ENCODE measurements around the gene SYNE1.
"Not testable (repeated sequence)": the region's sequence is repeated elsewhere in the genome, so short reads cannot be mapped to it uniquely, and the experiment has no call there.

Gene SYNE1

DNA sequence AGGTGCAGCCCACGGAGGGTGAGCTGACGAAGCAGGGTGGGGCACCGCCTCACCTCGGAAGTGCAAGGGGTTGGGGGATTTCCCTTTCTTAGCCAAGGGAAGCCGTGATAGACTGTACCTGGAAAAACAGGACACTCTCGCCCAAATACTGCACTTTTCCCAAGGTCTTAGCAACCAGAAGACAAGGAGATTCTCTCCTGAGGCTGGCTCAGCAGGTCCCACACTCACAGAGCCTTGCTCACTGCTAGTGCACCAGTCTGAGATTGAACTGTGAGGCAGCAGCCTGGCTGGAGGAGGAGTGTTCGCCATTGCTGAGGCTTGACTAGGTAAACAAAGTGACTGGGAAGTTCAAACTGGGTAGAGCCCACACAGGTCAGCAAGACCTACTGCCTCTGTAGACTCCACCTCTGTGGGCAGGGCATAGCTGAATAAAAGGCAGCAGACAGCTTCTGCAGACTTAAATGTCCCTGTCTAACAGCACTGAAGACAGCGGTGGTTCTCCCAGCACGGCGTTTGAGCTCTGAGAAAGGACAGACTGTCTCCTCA lies 28.0 kb downstream of the SYNE1 start:
- no peak for DNase-seq

GRCh38 chr6:152605941-152606340 lies 31.2 kb downstream of the SYNE1 start:
- no peak for DNase-seq

GRCh38 chr6:152605342-152605741 lies 31.8 kb downstream of the SYNE1 start:
- DNase-seq, result no peak

DNA sequence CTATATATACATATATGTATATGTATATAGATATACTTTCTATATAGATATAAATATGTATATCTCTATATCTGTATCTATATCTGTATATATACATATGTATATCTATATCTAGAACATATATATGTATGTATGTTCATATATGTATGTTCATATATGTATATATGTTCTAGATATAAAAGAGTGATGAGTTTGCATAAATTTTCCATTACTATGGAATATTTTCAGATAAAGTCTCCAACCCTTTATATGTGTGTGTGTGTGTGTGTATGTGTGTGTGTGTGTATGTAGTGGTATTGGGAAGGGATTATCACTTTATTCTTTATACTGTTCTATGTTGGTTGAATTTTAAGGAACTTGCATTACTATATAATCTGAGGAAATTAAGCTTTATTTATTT lies 33.3 kb downstream of the SYNE1 start:
- no peak for DNase-seq

DNA sequence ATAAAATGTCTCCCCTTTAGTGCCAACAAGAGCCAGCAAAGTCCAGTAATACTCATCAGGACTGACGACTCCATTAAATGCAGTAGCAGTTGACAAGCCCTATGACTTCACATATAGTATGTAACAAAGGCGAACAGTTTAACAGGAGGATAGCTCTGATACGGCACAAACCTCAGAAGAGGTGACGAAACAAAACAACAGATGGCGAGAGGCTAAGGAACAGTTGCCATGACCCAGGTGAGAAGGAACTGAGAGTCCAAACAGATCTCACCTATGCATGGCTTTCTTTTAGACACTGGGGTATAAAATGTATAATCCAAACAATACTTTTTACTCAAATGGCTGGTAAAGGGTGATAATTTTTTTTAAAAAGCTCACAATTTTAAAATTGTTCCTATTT lies 37.1 kb downstream of the SYNE1 start:
- no peak for DNase-seq

DNA sequence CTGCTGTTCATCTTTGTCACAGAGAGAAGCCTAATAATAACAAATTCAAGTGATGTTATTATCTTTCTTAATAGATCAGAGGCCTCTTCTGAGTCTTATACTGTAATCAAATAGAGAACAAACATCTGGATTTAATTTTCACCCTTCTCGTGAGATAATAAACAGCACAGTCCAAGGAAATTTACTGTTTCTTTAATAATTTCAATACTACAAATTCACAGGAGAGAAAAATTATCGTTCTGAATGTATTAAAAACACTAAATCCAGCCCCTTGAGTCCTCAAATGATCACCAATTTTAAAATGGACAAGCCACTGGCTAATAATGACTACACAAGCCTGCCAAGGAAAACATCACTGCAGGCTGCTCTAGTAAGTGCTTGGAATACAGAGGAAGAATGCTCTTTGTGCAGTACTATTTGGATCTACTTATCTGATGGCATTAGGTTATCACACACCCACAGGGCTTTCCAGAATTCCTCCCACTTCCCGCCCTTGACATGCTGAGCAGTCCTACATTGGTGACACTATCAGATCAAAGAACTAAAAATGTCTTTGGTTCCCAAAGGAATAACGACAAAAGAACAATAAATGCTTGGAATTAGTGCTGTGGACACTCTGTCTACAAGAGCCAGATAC lies 38.1 kb downstream of the SYNE1 start:
- no peak for DNase-seq

- no peak for DNase-seq
These were observed 38.7 kb downstream of the SYNE1 start for GRCh38 chr6:152598421-152598820.

GRCh38 chr6:152596726-152597125 lies 40.4 kb downstream of the SYNE1 start:
- DNase-seq, result no peak

DNA sequence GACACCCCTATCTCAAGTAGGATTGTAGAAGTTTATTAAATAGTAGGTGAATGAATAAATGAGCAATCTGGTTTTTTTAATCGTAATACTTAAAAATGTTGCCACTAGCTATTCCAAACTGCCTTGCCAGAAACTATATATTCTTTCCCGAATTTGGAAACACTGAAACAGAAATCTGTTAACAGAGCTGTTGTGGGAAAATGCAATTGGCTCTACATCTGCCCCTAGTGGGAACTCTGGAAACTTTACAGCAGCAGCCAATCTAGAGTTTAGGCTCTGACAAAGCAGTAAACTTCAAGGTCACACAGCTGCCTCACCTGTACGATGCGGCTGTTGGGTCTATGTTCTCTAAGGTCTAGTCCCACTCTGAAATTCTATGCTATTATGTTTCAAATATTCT lies 41.7 kb downstream of the SYNE1 start:
- DNase-seq, result no peak

DNA sequence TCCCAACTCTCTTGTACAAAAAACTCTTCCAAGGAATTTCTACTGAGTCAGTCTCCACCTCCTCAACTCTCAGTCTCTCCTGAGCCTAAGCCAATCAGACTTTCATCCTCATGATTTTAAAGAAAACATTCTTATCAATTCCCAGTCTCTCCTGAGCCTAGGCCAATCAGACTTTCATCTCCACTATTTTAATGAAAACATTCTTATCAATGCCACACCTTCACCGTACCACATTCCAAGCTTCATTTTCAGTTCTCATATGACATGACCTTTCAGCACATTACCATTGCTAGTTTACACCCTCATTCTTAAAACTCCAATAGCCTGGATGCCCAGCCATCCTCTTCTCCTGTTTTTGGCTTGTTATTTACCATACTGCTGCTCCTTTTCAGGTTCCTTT lies 42.5 kb downstream of the SYNE1 start:
- no peak for DNase-seq

DNA sequence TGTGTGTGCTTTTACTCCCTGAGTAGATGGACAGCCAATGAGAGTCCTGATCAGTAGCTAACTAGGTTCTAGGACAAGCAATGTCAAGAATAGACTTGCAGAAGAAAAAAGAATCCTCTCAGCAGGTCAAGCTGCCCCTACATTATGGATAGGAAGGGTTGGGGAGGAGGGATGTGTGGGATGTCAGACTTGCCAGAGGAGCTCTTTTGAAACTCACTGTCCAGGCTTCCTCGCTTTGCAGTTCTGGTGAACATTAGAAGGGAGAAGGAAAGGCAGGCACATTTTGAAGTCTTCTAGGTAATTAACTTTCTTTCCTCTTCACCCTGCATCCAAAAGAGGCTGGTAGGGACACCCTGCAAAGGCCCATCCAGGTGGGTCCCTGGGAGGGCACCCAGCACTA lies 48.7 kb downstream of the SYNE1 start:
- no peak for DNase-seq

GRCh38 chr6:152587473-152587872 lies 49.7 kb downstream of the SYNE1 start:
- no peak for DNase-seq

- DNase-seq, result no peak
These were observed 51.9 kb downstream of the SYNE1 start for GRCh38 chr6:152585236-152585635.

GRCh38 chr6:152583888-152584287 lies 53.3 kb downstream of the SYNE1 start:
- no peak for DNase-seq

DNA sequence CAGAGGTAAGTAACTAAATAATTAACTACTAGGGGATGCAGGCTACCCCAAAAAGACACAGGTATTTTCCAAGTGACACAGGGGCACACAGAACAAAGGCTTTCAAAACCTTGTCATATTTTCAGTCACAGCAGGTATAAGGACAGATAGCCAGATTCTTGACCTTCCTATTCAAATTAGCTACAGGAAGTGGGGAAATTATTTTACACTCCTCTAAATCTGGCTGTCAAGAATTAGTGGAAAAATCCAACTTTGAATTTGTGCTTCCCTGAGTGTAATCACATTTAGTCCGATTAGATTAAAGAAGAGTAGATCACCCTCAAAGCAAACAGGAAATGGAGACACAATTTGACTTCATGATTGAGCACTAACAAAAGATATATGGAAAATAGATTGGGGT lies 60.6 kb downstream of the SYNE1 start:
- no peak for DNase-seq

DNA sequence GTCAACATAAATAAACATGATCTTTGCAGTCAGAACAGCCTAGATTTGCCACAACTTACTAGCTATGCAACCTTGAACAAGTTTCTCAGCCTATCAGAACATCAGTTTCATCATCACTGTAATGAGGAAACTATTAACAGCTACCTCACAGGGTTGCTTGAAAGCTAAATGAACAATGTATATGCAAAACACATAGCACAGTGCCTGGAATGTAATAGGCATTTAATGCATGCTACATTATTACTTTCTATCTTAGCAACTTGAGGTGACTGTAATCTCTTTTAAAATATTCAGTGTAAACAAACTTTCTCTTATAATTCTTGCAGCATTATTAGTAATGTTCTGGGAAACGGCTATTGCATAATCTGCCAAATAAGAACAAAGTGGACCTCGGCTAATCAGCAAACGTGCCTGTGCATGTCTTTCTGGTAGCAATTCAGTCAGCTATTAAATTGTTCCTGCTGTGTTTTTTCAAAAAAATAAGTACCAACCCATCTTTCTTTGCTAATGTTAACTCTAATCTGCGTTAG lies 61.5 kb downstream of the SYNE1 start:
- DNase-seq, result no peak

DNA sequence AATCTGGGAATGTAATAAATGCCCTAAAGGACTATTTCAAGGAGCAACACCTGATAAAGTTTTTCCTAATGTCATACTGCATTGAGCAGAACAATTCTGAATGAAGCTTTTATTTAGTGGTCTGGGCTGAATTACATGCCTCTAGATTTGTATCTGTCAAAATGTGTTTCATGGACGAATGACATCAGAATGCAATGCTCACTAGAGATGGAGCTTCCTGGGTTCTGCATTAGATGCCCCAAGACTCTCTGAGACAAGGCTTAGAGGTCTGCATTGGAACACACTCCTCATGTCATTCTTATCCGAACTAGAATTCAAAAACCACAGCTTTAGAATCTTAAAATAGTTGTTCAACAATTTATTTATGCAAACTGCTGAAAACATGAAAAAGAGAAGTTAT lies 62.0 kb downstream of the SYNE1 start:
- DNase-seq, result no peak

DNA sequence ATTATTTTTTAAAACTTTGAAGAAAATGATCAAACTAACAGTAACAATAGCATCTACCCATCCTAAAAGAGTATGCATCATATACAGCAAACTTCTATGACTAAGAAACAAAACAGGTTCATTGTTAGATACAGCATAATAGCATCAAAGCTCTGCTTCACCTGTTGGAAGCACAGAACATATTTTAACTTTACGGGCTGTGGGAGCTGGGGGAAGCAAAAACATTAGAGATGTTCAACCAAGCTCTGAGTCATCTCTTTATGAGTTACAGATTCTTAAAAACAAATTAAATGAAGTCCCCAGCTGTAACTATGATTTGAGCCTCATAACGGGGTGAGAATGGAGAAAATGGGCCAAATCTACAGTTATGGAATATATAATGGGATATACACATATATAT lies 63.4 kb downstream of the SYNE1 start:
- DNase-seq, result no peak

DNA sequence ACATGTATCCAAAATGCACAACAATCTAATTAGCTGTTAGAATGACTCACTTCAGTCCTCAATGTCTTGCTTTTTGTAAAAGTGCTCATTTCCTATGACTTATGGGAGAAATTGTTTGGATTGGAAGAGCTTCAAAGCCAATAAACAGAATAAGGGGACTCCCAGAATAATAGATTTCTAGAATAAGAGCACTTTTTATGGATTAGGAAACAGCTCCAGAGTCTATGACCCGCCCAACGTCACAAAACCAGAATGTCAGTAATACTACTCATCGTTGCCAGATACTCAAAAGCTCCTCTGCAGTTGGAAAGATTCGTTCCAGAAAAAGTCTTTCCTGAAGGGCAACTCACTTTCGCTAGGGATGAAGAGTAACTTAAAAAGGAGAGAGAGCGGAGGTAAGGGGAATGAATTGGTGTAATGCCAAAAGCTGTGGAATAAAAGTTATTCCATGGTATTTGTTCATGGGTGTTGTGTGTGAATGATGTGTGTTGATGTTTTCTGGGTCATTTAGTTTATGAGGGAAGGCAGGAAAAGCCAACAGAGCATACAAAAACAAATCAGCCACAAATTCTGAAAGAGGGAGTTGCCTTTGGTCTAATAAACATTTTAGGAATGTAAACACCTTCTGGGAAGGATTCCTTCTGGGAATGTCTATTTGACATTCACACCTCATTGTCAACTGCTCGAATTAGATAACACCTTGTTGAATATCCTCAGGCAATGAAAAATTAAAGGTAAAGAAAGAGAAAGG lies 64.6 kb downstream of the SYNE1 start:
- DNase-seq, result no peak

GRCh38 chr6:152571943-152572337 lies 65.2 kb downstream of the SYNE1 start:
- no peak for DNase-seq

- no peak for DNase-seq
These were observed 66.1 kb downstream of the SYNE1 start for GRCh38 chr6:152571089-152571488.

DNA sequence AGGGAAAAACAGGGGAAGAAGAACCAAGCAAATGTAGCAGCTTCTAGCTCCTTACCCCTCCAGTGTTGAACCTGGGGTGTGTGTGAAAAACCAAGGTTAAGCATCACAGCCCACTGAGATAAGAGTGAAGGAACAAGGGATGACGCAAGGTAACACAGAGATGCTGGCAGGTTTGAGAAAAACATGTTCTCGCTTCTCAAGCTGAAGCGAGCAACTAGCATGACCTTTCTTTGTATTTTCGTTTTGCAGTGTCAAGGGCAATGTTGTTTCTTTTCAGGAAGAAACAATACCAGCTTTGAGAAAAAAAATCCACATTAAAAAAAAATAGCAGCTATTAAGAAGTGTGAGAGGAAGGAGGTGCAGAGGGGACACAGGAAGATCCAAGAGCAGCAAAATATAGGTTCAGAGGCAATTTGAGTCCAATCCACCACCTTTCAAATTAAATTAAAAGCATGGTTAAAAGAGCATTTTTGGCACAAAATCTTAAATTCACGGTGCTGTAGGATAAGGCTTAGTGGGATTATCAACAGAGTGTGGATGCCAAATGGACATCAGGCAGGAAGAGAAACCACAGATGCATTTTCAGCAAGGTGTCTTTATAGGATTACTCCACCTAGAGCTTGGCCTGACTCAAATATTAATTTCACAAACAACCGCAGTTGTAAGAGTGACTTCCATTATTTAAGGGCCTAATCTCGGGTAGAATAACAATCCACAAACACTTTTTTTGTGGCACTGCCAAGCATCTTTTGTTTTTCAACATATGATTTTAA lies 70.9 kb downstream of the SYNE1 start:
- DNase-seq, result no peak

DNA sequence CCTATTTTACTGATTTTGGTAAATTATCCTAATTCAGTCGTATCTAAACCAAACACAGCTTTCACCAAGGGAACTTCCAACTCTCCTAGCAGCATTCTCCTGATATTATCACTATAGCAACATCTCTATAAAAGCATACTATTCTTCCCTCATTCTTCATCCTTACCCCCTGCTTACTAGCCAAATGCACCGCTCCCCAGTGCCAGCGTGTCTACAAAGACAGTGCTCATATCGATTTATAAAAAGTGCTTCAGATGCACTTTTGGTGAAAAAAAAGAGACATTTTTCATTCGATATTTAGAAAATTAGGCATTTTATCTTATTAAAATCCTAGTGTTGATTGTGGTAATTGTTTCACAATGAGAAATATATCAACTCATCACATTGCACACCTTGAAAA lies 74.0 kb downstream of the SYNE1 start:
- no peak for DNase-seq

DNA sequence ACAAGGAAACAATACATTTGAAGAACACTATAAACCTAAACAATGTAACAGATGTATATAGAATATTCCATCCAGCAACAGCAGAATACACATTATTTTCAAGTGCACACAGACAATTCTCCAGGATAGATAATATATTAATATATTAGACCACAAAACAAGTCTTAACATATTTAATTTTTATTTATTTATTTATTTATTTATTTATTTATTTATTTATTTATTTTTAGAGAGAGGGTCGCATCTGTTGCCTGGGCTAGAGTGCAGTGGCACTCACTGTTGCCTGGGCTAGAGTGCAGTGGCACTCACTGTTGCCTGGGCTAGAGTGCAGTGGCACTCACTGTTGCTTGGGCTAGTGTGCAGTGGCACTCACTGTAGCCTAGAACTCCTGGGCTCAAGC lies 78.4 kb downstream of the SYNE1 start:
- DNase-seq, result not testable (repeated sequence)

Measured in NCI-H510A (cell line).